H9 (cell line): ENCODE measurements around the gene RGS6. TPM values are rescaled to one million over a fixed set of nuclear protein-coding genes. Genes with fewer than 3 reads are reported as not detected.

Experiments
- DNase-seq: peaks from one replicate; pipeline ENCODE4 v3.0.0-alpha.2; 2017
- H2AFZ ChIP-seq: one replicate; pipeline ENCODE4 v1.6.1; 2013; ENCODE audit warnings: mild to moderate bottlenecking, low read length, control low read depth, moderate library complexity
- H2AK5ac ChIP-seq: 2 replicates; pipeline ENCODE4 v1.6.1; 2013; ENCODE audit warnings: low read length, control low read depth, mixed read lengths; ENCODE audit not compliant: insufficient read length
- H2BK120ac ChIP-seq: one replicate; pipeline ENCODE4 v1.6.1; 2013; ENCODE audit warnings: low read depth, mild to moderate bottlenecking, low read length, control low read depth, inconsistent platforms; ENCODE audit not compliant: poor library complexity, severe bottlenecking
- H2BK12ac ChIP-seq: 2 replicates; pipeline ENCODE4 v1.6.1; 2013; ENCODE audit warnings: low read length, control low read depth, mixed read lengths, low read depth; ENCODE audit not compliant: insufficient read length
- H2BK15ac ChIP-seq: 2 replicates; pipeline ENCODE4 v1.6.1; 2013; ENCODE audit warnings: low read depth, low read length, control low read depth
- H2BK20ac ChIP-seq: one replicate; pipeline ENCODE4 v1.6.1; 2013; ENCODE audit warnings: low read depth, mild to moderate bottlenecking, low read length, control low read depth, inconsistent platforms; ENCODE audit not compliant: poor library complexity, severe bottlenecking
- H2BK5ac ChIP-seq: 2 replicates; pipeline ENCODE4 v1.6.1; 2013; ENCODE audit warnings: low read length, control low read depth, mixed read lengths; ENCODE audit not compliant: insufficient read length
- H3K14ac ChIP-seq: 2 replicates; pipeline ENCODE4 v1.6.1; 2013; ENCODE audit warnings: low read length, control low read depth; ENCODE audit not compliant: insufficient read depth
- H3K18ac ChIP-seq: 2 replicates; pipeline ENCODE4 v1.6.1; 2013; ENCODE audit warnings: low read depth, mild to moderate bottlenecking, mixed read lengths, low read length, control low read depth; ENCODE audit not compliant: insufficient read length
- H3K23ac ChIP-seq: 2 replicates; pipeline ENCODE4 v1.6.1; 2013; ENCODE audit warnings: low read length, control low read depth, mixed read lengths, low read depth; ENCODE audit not compliant: insufficient read length
- H3K23me2 ChIP-seq: 2 replicates; pipeline ENCODE4 v1.6.1; 2013; ENCODE audit warnings: low read depth, mild to moderate bottlenecking, mixed read lengths, low read length, control low read depth; ENCODE audit not compliant: insufficient read length, poor library complexity, severe bottlenecking
- H3K27ac ChIP-seq: 2 replicates; pipeline ENCODE4 v1.5.1; 2013; ENCODE audit warnings: low read length, control low read depth, mixed read lengths, low read depth; ENCODE audit not compliant: insufficient read length
- H3K27me3 ChIP-seq: 2 replicates; pipeline ENCODE4 v1.6.1; 2013; ENCODE audit warnings: low read length, control low read depth, inconsistent platforms; ENCODE audit not compliant: insufficient read depth
- H3K4ac ChIP-seq: 2 replicates; pipeline ENCODE4 v1.6.1; 2013; ENCODE audit warnings: low read depth, mild to moderate bottlenecking, control low read depth, inconsistent platforms, low read length, moderate library complexity
- H3K4me1 ChIP-seq: 2 replicates; pipeline ENCODE4 v1.6.1; 2013; ENCODE audit warnings: low read length, control low read depth, inconsistent platforms; ENCODE audit not compliant: insufficient read depth
- H3K4me2 ChIP-seq: 2 replicates; pipeline ENCODE4 v1.6.1; 2013; ENCODE audit warnings: low read length, control low read depth, mixed read lengths; ENCODE audit not compliant: insufficient read length, insufficient read depth
- H3K56ac ChIP-seq: 2 replicates; pipeline ENCODE4 v1.6.1; 2013; ENCODE audit warnings: low read depth, mild to moderate bottlenecking, mixed read lengths, low read length, control low read depth; ENCODE audit not compliant: insufficient read length
- H3K79me1 ChIP-seq: 2 replicates; pipeline ENCODE4 v1.6.1; 2013; ENCODE audit warnings: low read depth, mild to moderate bottlenecking, moderate library complexity, low read length, control low read depth, inconsistent platforms; ENCODE audit not compliant: insufficient read depth, poor library complexity, severe bottlenecking
- H3K79me2 ChIP-seq: 2 replicates; pipeline ENCODE4 v1.6.1; 2013; ENCODE audit warnings: low read length, control low read depth, inconsistent platforms; ENCODE audit not compliant: insufficient read depth
- H3K9ac ChIP-seq: 2 replicates; pipeline ENCODE4 v1.6.1; 2013; ENCODE audit warnings: low read length, control low read depth, mixed read lengths; ENCODE audit not compliant: insufficient read length; ENCODE audit errors: extremely low read depth
- H3K9me3 ChIP-seq: one replicate; pipeline ENCODE4 v1.6.1; 2013; ENCODE audit warnings: low read depth, low read length, inconsistent platforms; ENCODE audit not compliant: control insufficient read depth
- H3T11ph ChIP-seq: one replicate; pipeline ENCODE4 v1.6.1; 2013; ENCODE audit warnings: mild to moderate bottlenecking, low read length, control low read depth, inconsistent platforms
- H4K20me1 ChIP-seq: one replicate; pipeline ENCODE4 v1.6.1; 2013; ENCODE audit not compliant: control insufficient read depth, insufficient read length, insufficient read depth
- H4K5ac ChIP-seq: 2 replicates; pipeline ENCODE4 v1.6.1; 2013; ENCODE audit warnings: low read depth, mild to moderate bottlenecking, mixed read lengths, low read length, control low read depth; ENCODE audit not compliant: insufficient read length
- H4K8ac ChIP-seq: replicated peaks from 2 replicates; pipeline ENCODE4 v1.6.1; 2013; ENCODE audit warnings: low read length, control low read depth, mixed read lengths, low read depth; ENCODE audit not compliant: insufficient read length
- H4K91ac ChIP-seq: 2 replicates; pipeline ENCODE4 v1.6.1; 2013; ENCODE audit warnings: low read depth, mild to moderate bottlenecking, moderate library complexity, mixed read lengths, low read length, control low read depth; ENCODE audit not compliant: insufficient read length
- H3K27ac Mint-ChIP-seq, 3 experiments: 2 replicates in 2 of 3; 3 replicates in 1 of 3; pipeline ENCODE4 v1.8.0; 2020 to 2021; ENCODE audit warnings: mixed read lengths in 3 of 3, mild to moderate bottlenecking in 1 of 3, moderate library complexity in 1 of 3
- H3K27me3 Mint-ChIP-seq: 2 replicates; pipeline ENCODE4 v1.8.0; 2021; ENCODE audit warnings: low read depth, mild to moderate bottlenecking, moderate library complexity, mixed read lengths
- H3K36me3 Mint-ChIP-seq, 3 experiments: 2 replicates in 2 of 3; 3 replicates in 1 of 3; pipeline ENCODE4 v1.8.0; 2020 to 2021; ENCODE audit warnings: low read depth in 3 of 3, mixed read lengths in 3 of 3; ENCODE audit not compliant: insufficient read depth in 1 of 3
- H3K4me1 Mint-ChIP-seq, 2 experiments: 2 replicates each; pipeline ENCODE4 v1.8.0; 2020; ENCODE audit warnings: mixed read lengths in 2 of 2
- H3K4me3 Mint-ChIP-seq, 2 experiments: 2 replicates in 1 of 2; 3 replicates in 1 of 2; pipeline ENCODE4 v1.8.0; 2020 to 2021; ENCODE audit warnings: mild to moderate bottlenecking in 2 of 2, mixed read lengths in 2 of 2, moderate library complexity in 1 of 2
- H3K9me3 Mint-ChIP-seq, 2 experiments: 2 replicates in 1 of 2; 3 replicates in 1 of 2; pipeline ENCODE4 v1.8.0; 2020; ENCODE audit warnings: mild to moderate bottlenecking in 2 of 2, mixed read lengths in 2 of 2, moderate library complexity in 1 of 2
- WGBS: extraction: QIAGEN DNeasy Blood & Tissue Kit; methylation state at CpG from one replicate; pipeline ENCODE4 v1.1.7; 2013; ENCODE audit warnings: missing lambda C conversion rate, low lambda C conversion rate, mixed read lengths; ENCODE audit not compliant: insufficient read length; ENCODE audit errors: extremely low coverage; 5-methylcytosine and 5-hydroxymethylcytosine counted together
- total RNA-seq: library from RNA; stranded (reverse); gene quantifications from 2 replicates; pipeline ENCODE4 v1.2.1, GENCODE V29; 2021
- TF ChIP-seq, protein P1 (sequence below): fragments of 200-600 bp; sonication (generic); conservative IDR thresholded peaks from 3 replicates; pipeline ENCODE4 v1.8.0; 2021; ENCODE audit warnings: antibody characterized with exemption, mild to moderate bottlenecking

Gene RGS6
- total RNA-seq, 1 experiment from 2014 or later = 3.0 TPM

DNA sequence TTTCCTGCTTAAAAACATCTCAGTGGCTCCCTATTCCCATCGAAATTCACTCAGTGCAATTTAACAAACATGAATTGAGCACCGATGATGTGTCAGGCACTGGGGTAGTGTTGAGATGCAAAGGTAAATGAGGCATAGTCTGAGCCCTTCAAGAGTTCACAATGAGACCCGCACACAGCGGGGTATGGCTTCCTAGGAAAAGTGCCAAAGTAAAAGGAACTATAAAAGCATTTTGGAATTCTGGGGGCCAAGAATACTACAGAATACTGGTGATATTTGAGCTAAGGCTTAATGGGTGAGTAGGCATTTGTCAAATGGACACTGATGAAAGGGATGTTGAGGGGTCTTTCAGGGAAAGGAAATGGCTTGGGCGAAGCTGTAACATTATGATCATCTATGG is 646.3 kb downstream of the RGS6 start:
- no peak overlapping the region for H2BK15ac ChIP-seq
- no peak overlapping the region for H2BK5ac ChIP-seq
- Mint-ChIP-seq H3K9me3 (no peaks in the 10 kb centered on the region), H3K27ac (no peak overlapping the region), H3K36me3 (no peaks in the 10 kb centered on the region; a peak in 1 of 7 replicates), H3K4me1 (no peaks in the 10 kb centered on the region), H3K27me3 (peaks cover 7% of the 10 kb centered on the region; the same call in 1 of the 2 replicates), H3K4me3 (no peak overlapping the region)
- no peak overlapping the region for H3K23ac ChIP-seq
- no peak overlapping the region for H4K5ac ChIP-seq
- DNase-seq = no peak
- no CpG with 5 or more reads among the region's 5 CpGs for WGBS
- H3K79me2 ChIP-seq = no peaks in the 10 kb centered on the region
- H4K20me1 ChIP-seq = no peaks in the 10 kb centered on the region
- H2AK5ac ChIP-seq = no peak overlapping the region
- no peak overlapping the region for H3K4me2 ChIP-seq
- H2BK120ac ChIP-seq = no peak overlapping the region
- no peak overlapping the region for H3T11ph ChIP-seq
- no peak overlapping the region for H3K9ac ChIP-seq
- no peaks in the 10 kb centered on the region for H3K27me3 ChIP-seq
- no peak overlapping the region for H4K8ac ChIP-seq
- H3K4me1 ChIP-seq = no peaks in the 10 kb centered on the region
- no peak overlapping the region for H4K91ac ChIP-seq
- H3K18ac ChIP-seq = no peak overlapping the region
- no peak overlapping the region for H3K14ac ChIP-seq
- H3K27ac ChIP-seq = no peak overlapping the region
- TF ChIP-seq, protein P1, sequence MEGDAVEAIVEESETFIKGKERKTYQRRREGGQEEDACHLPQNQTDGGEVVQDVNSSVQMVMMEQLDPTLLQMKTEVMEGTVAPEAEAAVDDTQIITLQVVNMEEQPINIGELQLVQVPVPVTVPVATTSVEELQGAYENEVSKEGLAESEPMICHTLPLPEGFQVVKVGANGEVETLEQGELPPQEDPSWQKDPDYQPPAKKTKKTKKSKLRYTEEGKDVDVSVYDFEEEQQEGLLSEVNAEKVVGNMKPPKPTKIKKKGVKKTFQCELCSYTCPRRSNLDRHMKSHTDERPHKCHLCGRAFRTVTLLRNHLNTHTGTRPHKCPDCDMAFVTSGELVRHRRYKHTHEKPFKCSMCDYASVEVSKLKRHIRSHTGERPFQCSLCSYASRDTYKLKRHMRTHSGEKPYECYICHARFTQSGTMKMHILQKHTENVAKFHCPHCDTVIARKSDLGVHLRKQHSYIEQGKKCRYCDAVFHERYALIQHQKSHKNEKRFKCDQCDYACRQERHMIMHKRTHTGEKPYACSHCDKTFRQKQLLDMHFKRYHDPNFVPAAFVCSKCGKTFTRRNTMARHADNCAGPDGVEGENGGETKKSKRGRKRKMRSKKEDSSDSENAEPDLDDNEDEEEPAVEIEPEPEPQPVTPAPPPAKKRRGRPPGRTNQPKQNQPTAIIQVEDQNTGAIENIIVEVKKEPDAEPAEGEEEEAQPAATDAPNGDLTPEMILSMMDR = no peak
- no peak overlapping the region for H2BK20ac ChIP-seq
- no peak overlapping the region for H2BK12ac ChIP-seq
- H2AFZ ChIP-seq = no peak overlapping the region
- no peaks in the 10 kb centered on the region for H3K9me3 ChIP-seq
- H3K79me1 ChIP-seq = no peaks in the 10 kb centered on the region
- H3K4ac ChIP-seq = no peak overlapping the region
- no peak overlapping the region for H3K56ac ChIP-seq
- no peaks in the 10 kb centered on the region for H3K23me2 ChIP-seq
